ENCODE results near the gene CYGB.
"Not testable (repeated sequence)": the region's sequence is repeated elsewhere in the genome, so short reads cannot be mapped to it uniquely, and the experiment has no call there.

CYGB gene

GRCh38 chr17:76535788-76536510, 1.6 kb downstream of the CYGB start:
- no peak for DNase-seq

- DNase-seq: no peak
Observed at GRCh38 chr17:76534831-76535732, 2.4 kb downstream of the CYGB start.

DNA sequence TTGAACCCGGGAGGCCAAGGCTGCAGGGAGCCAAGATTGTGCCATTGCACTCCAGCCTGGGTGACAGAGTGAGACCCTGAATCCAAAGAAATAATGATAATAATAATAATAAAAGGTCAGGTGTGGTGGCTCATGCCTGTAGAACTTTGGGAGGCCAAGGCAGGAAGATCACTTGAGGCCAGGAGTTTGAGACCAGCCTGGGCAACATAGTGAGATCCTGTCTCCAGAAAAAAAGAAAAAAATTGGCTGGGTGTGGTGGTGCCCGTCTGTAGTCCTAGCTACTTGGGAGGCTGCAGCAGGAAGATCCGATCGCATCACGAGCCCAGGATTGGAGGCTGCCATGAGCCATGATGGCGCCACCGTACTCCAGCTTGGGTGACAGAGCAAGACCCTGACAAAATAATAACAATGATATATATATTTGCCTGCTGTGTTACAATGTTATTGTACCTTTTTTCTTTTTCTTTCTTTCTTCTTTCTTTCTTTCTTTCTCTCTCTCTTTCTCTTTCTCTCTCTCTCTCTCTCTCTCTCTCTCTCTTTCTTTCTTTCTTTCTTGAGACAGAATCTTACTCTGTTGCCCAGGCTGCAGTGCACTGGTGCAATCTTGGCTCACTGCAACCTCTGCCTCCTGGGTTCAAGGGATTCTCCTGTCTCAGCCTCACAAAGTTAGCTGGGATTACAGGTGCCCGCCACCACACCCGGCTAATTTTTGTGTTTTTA, 3.7 kb downstream of the CYGB start:
- DNase-seq: not testable (repeated sequence)

DNA sequence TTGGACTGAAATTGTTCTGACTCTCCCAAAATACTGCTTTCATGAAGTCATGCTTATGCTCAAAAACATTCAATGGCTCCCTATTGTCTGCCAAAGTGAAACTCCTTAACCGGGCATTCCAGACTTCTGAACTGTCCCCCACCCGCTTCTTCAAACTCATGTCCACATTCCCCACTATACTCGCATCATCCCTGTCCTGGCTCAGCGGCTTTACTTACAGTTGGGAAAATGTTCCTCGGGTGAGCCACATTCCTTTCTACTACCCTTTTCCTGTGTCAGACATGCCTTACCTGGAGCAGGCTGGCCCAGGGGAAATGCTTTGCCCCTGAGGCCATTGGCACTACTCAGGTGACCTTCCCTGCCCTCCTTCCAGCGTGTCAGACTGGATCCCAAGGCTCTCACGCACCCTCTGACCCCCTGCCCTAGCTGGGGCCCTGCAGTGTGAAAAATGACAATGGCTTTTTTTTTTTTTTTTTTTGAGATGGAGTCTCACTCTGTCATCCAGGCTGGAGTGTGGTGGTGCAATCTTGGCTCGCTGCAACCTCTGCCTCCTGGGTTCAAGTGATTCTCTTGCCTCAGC, 5.3 kb downstream of the CYGB start:
- DNase-seq: no peak

- DNase-seq: no peak
Observed at GRCh38 chr17:76531486-76532038, 5.9 kb downstream of the CYGB start.

GRCh38 chr17:76530811-76531485, 6.6 kb downstream of the CYGB start:
- no peak for DNase-seq

GRCh38 chr17:76530095-76530723, 7.3 kb downstream of the CYGB start:
- no peak for DNase-seq

DNA sequence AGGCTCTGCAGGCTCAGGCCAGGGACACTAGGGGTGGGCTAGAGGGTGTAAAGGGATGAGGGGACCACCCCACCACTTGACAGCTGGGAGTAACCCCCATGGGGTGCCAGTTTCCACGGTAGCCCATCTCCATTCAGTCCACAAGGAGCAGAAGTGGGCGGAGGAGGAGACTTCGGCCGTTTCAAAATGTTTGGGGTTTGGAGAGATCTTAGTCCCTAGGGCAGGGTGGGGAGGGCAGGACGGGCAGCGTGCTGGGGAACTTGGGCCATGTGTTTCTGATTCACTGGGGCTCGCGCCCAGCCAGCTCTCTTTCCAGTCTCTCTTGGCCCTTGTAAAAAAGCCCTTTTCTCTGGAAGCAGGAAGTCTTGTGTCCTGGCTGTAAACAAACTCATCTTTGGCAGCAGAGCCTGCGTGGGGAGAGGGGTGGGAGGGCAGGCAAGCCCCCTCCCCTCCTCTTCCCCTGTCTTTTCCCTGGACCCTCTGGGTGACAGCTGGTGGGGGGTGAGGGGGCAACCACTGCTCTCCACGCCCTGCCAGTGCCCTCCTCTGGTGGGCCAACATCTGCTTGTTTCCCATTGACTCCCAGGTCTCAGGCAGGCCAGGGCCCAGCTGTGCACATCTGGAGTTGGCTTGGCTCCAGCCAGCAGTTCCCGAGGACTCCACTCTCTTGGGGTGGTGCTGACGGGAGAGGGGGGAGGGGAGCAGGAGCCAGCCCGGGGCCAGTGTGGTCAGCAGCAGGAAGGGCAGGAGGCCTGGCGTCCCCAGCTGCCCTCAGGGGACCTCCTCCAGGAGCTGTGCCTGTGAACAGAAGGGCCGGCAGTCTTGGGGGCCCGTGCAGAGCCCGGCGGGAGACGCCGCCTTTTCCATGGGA, 8.1 kb downstream of the CYGB start:
- DNase-seq: no peak

GRCh38 chr17:76528528-76529223, 8.8 kb downstream of the CYGB start:
- no peak for DNase-seq

DNA sequence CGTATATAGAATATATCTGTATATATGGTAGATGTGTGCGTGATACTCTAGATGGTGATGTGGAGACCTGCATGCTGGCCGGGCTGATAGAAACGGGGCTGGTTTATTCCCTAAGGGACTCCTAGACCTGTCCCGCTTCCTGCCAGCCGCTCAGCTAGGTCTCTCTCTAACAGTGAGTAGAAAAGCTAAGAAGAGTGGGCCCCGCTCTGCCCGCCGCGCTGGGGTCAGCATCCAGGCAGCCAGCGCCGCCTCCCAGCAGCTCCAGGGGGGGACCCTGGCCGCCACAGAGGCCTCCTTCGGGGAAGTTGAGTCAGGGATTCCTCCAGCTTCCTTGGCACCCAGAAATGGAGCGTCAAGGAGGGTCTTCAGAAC, 9.4 kb downstream of the CYGB start:
- DNase-seq: no peak

DNA sequence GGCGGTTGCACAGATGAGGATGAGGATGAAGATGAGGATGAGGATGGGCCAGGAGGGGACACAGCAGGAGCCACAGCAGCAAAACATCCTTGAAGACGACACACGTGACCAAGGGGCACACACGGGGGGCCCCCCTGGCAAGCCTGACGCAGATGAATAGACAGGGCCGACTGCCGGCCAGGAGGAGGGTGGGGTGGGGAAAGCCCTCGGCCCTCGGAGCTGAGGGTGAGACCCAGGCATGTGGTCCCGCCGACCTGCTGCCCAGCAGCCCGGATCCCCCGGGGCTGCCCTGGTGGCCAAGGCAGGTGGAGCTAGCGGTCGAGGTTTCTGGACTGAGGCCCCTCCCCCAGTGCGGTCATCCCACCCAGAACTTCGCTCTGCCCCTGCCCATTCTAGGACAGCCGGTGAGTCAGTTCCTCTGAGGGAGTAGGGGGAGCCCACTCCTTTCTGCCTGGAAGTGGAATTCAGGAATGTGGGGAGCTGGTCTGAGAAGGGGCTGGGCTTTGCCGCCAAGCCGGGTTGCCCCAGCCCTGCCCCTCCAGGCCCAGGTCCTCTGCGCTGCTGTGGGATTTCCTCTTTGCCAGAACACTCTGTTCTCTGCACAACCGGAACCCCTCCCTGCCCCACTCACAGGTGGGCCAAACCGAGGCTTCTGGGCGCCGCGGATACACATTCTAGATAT, 9.9 kb downstream of the CYGB start:
- DNase-seq: no peak

DNA sequence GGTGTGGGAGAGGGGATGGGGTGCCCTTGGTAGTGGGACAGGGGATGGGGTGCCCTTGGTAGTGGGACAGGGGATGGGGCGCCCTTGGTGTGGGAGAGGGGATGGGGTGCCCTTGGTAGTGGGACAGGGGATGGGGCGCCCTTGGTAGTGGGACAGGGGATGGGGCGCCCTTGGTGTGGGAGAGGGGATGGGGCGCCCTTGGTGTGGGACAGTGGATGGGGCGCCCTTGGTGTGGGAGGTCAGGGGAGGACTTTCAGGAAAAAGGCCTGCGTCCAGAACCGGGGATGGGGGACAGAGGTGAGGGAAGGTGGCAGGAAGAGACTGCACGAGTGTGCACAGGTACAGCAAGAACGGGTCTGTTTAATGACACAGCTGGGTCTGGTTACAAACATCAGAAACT, 10.5 kb downstream of the CYGB start:
- not testable (repeated sequence) for DNase-seq

GRCh38 chr17:76525513-76525833, 12.0 kb downstream of the CYGB start:
- DNase-seq: not testable (repeated sequence)

GRCh38 chr17:76524598-76525512, 12.7 kb downstream of the CYGB start:
- no peak for DNase-seq

DNA sequence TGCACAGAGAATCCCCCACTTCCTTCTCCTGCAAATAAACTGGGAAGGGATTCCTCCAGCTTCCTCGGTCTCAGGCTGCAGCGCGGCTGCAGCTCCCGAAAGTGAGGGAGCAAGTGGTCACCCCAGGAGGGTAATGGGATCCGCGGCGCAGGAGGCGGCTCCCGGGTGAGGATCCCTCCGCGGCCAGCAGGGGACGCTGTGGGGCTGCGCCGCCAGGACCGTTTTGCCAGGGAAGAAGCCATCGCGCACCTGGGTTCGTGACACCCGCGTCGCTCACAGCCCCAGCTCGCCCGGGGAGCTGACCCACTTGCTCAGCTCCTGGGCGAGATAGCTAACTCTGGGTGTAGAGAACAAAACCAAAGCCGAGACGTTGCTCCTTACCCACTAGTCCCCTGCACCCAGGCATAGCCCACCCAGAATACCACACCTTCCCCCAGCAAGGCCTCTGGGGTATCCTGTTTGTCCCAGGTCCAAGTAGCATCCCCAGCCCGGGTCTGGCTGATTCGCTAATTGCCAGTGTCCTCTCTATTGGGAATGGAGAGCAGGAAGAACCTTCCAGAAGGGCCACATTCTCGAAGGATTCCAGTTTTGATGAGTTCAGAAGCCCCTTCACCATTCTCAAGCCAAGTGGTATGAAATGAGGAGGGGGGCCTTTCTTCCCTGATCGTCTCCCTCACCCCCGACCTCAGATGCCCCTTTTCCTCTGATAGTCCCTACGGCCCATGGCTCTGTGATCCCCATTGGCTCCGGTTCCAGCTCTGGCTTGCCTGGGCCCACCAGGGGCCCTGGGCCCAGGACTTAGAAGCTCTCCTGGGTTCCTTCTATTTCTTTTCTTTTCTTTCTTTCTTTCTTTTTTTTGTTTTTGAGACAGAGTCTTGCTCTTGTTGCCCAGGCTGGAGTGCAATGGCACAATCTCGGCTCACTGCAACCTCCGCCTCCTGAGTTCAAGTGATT, 14.1 kb downstream of the CYGB start:
- peak; percentile 60 for DNase-seq

- not testable (repeated sequence) for DNase-seq
Observed at GRCh38 chr17:76521683-76522082, 15.8 kb downstream of the CYGB start.

GRCh38 chr17:76521262-76521661, 16.2 kb downstream of the CYGB start:
- DNase-seq: no peak
